Renal cortical epithelial cell (primary cell): ENCODE results near the gene GALK1. TPM values are rescaled to one million over a fixed set of nuclear protein-coding genes. Genes with fewer than 3 reads are reported as not detected.
A peak's percentile ranks its signal among the peaks of the same experiment; 100 is the strongest.
"Not testable (repeated sequence)": the region's sequence is repeated elsewhere in the genome, so short reads cannot be mapped to it uniquely, and the experiment has no call there.

ENCODE experiments used
- DNase-seq: peaks from one replicate; pipeline ENCODE4 v3.0.0-alpha.2; 2011; ENCODE audit warnings: low read depth
- total RNA-seq: library from RNA; depleted of rRNA; stranded (reverse); fragments of >200 nt; gene quantifications from 2 replicates; pipeline ENCODE4 v1.2.3, GENCODE V29; 2014

GALK1 gene
- 16.6 and 51.2 TPM in 2 replicates for total RNA-seq

DNA sequence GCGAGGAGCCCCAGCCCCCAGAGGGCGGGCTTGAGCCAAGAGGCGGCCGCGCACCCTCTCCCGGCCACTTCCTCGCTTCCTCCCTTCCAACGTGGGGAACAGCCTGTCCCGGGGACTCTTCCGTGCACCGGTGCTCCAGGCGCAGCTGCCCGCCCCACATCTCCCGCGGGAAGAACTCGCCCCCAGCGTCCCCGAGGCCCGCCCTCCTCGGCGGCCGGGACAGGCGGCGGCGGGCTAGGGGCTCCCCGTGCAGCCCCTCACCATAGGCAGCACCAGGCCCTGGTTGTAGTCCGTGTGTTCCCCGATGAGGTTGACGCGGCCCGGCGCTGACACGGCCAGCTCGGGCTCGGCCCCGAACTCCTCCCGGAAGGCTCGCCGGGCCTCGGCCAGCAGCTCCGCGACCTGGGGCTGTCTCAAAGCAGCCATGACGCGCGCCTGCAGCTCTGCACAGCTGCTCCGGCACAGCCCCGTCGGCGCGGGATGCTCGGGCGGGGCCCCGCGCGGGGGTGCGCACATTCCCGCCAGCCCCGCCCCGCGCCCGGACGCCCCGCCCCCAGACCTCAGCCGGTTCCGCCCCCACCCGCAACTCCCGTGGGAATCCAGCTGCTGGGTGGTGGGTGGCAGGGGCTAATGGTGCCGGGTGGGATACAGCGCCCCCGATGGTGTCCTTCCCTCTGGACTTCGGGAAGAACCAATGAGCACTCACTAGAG lies at the start of gene GALK1:
Gene GALK1 (minus strand): TSS at position 482 of the 711 bp plus-strand sequence. CDS start 56 bp downstream, at position 426.
- DNase-seq, result no peak

- no peak for DNase-seq
These were observed 49.0 kb upstream of the GALK1 start for GRCh38 chr17:75814021-75814395.

DNA sequence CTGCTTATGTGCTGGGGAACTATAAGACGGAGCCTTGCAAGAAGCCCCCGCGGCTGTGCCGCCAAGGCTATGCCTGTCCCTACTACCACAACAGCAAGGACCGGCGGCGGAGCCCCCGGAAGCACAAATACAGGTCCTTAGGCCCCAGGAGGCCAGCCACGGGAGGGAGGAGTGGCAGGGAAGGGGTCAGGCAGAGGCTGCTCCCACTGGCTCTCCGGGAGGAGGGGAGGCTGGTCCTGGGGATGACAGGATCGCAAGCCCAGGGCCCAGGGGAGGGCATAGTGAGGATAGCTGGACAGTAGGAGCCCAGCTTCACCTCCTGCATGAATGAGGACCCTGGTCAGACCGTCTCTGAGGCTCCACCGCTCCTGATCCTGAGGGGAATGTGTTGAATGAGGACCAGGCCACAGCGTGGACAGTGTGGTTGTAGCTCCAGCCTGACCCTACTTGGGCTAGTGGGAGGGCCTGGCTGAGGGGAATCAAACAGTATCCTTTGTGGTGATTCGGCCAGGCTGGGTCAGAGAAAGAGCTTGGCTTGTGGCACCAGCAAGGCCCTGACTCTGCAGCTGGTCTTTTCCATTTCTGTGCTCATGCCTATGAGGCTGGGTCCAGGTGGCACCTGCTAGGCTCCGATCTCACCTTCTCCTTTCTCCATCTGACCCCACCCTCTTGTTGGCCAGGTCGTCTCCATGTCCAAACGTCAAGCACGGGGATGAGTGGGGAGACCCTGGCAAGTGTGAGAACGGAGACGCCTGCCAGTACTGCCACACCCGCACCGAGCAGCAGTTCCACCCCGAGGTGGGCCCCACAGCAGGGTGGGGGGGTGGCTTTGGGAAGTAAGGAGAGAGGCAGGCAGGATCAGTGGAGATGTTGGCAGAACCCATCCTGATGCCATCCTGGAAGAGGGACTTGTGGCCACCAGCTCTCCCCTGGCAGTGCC lies 48.4 kb upstream of the GALK1 start:
- no peak for DNase-seq

DNA sequence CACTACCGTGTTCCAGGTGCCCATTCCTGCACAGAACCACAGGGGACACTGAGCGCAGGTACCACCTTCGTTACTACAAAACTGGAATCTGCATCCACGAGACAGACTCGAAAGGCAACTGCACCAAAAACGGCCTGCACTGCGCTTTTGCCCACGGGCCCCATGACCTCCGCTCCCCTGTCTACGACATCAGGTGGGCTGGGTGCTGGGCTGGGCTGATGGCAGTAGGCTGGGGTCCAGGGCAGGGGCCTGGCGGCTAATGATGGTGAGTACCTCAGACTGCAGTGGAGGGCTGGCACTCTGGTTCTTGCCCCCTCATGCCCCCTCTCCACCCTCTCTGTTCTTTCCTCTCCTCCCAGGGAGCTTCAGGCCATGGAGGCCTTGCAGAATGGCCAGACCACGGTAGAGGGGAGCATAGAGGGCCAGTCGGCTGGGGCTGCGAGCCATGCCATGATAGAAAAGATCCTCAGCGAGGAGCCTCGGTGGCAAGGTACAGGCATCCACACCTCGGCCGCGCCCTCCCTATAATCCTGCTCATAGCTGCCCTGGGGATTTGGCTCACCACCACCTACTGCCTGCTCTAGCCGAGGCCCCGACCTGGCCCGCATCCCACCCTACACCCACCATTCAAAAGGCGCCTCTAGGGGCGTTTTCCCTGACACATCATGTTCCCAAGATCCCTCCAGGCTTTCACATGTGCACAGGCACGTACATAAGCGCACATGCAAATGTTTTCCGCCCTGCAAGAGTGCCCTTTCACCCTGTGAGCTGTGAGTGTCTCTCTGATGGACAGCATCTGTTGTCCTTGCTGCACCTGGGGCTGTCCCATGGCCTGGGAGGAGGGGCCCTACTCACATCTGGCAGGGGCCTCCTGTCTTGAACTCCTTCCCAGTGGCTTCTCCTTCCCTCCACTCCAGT lies 47.4 kb upstream of the GALK1 start:
- no peak for DNase-seq

- DNase-seq, result no peak
These were observed 46.2 kb upstream of the GALK1 start for GRCh38 chr17:75811174-75811573.

- DNase-seq, result not testable (repeated sequence)
These were observed 45.8 kb upstream of the GALK1 start for GRCh38 chr17:75810756-75811155.

DNA sequence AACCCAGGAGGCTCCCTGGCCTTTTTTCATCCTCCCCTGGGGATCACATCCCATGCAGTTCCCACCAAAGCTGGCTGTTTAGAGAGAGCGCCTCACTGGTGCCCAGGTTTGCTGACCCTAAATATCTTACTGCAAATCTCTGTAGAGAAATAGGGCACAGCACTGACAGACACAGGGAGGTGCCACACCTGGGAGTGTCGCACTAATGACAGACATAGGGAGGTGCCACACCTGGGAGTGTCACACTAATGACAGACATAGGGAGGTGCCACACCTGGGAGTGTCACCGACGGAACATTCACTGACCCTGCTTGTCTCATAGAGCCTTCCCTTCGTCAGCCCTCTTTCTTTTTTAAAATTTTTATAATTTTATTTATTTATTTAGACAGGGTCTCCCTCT lies 45.2 kb upstream of the GALK1 start:
- no peak for DNase-seq

DNA sequence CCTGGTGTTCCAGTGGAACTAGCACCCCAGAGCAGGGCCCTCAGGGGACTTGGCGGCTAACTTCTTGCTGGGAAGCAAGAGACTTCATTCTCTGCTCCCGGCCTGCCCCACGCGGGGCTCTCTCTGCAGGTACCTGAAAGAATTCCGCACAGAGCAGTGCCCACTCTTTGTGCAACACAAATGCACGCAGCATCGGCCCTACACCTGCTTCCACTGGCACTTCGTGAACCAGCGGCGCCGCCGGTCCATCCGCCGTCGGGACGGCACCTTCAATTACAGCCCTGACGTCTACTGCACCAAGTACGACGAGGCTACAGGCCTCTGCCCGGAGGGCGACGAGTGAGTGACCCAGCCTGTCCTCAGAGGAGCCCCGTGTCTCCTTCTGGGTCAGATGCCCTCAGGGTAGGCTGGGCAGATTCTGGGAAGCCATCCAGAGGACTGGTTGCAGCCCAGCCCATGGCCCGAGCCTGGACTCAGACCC lies 44.7 kb upstream of the GALK1 start:
- DNase-seq, result no peak

DNA sequence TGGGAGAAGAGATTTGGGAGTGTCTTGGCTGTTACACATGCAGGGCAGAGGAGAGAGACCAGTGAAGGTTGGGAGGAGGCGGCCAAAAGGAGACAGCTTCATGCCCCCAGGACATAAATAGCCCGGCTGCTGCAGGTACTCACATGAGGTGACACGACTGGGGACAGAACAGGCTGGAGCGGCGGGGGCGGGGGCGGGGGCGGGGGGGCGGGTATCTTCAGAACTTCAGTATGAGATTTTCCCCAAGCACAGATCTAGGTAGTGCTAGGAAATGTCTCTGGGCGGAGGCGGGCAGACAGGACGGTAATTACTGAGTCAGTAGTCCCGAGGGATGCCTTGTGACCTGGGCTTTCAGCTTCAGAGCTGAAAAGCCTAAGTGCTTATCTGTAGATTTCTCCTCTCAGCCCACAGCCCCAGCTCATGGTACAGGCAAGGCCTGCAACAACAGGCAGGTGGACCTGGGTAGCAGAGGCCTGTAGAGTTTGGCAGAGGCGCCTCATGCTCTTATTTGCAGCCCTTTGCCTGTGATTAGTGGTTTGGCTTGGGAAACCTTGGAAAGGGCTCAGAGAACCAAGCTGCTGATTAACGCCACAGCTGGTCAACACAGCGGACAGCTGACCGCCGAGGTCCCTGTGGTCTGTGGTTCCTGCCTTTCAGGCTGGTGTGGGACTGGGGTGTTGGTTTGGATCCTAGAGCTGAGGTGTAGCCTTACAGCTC lies 44.1 kb upstream of the GALK1 start:
- DNase-seq, result peak; percentile 44

- no peak for DNase-seq
These were observed 43.5 kb upstream of the GALK1 start for GRCh38 chr17:75808549-75808904.

GRCh38 chr17:75807861-75808260 lies 42.9 kb upstream of the GALK1 start:
- no peak for DNase-seq

DNA sequence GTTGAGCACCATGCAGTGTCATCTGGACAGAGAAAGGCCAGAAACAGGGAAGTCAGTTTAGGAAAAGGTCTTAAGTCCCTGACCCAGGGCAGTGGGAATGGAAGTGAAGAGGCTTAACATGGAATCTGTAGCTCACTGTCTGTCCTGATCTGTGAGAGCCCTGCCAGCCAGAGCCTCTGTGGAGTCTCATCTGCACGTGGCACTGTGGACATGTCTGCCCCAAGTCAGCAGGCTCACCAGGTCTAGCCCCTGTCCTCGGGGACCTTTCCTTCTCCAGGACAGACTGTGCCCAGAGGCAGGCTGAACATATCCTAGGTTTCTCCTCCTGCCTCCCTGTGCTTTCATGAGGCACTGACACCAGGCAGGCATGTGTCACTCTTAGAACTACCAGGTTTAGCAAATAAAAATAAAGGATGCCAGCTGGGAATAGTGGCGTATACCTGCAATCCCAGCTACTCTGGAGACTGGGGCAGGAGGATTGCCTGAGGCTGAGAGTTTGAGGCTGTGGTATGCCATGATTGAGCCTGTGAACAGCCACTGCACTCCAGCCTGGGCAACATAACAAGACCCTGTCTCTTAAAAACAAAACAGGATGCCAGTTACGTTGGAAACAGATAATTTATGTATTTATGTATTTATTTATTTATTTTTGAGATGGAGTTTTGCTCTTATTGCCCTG lies 42.0 kb upstream of the GALK1 start:
- DNase-seq, result no peak

DNA sequence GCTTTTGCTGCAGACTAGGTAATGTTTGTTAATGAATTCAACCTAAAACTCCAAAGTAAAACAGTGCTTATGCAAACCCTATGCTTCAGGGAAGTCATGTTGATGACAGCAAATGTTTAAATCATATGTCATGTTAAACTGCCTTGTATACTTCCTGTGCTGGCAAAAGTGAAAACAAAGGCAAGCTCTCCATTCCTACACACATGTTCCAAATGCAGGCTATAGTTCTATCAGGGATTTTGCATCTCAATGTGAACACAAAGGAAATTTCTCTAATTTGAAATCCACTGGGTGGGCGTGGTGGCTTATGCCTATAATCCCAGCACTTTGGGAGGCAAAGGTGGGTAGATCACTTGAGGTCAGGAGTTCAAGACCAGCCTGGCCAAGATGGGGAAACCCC lies 38.9 kb upstream of the GALK1 start:
- no peak for DNase-seq

DNA sequence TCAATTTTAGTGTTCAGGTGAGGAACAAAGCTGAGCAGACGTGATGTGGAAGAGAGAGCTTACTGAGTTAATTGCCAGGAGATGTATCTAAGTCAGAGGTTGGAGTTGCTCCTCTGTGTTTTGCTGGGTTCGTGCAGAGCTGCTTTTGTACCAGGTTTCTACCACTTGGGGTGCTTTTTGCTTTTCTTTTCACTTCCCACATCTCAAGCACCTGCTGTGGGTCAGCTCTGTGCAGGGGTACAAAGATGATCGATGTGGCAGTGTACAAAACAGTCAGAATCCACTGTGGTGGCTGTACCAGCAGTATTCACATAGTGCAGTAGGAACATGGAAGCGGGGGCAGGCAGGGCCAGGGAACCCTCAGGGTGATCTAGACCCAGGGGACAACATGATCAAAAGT lies 34.4 kb upstream of the GALK1 start:
- no peak for DNase-seq

GRCh38 chr17:75795820-75796607 lies 31.0 kb upstream of the GALK1 start:
- no peak for DNase-seq

DNA sequence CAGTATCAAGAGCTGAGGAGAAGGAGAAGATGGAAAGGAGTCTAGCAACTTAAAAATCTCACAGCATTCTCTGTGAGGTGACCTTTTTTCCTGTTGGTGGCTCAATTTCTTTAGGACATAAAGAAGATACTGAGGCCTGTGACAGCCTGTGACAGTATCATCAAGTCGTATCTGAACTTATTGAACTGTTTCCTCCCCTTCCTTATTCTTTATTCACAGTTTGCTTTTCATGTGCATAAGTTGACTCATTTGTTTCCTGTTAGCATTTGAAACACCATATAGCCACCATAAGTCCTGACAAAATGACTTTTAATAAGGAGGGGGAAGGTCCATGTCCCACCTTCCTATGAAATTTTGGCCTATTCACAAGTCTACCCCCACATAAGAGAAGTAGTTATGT lies 28.5 kb upstream of the GALK1 start:
- DNase-seq, result no peak

DNA sequence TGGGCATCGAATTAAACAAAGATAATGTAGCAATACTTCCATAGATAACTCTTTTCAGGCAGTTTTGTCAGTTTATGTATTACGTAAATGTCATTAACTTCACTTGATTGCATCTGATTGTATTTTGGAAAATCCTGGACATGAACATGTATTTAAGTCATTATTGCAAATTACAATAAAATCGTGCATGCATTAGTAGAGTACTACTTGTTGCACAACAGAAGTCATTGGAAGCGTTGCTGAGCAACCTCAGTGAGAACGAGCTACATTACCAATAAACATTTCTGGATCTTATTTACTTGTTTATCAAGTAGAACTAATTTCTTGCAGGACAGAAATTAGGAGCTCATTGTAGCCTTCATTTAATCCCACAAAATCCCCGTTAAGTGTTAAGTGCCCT lies 26.3 kb upstream of the GALK1 start:
- no peak for DNase-seq

- peak; percentile 46 for DNase-seq
These were observed 20.3 kb upstream of the GALK1 start for GRCh38 chr17:75785016-75785890.
